Measurements from ENCODE around the gene NEMP1. TPM values are rescaled to one million over a fixed set of nuclear protein-coding genes. Genes with fewer than 3 reads are reported as not detected.

The NEMP1 gene
- total RNA-seq, 4 donors from 2014 or later = 8.3 to 11.8 (median 10.0) TPM

GRCh38 chr12:57093415-57094207 is 15.0 kb upstream of the NEMP1 start:
- 26% methylated on average over 9 of the region's 24 CpGs for WGBS
- Histone ChIP-seq H3K4me3 (peak overlapping the region; percentile 1 to 22 (median 10)), H3K36me3 (peaks cover 42 to 73% (median 70%) of the 10 kb centered on the region in 4 donors), H3K27me3 (no peaks in the 10 kb centered on the region), H3K4me1 (peaks cover 42 to 67% (median 57%) of the 10 kb centered on the region in 4 donors), H3K9me3 (no peaks in the 10 kb centered on the region), H3K27ac (replicated peaks in 1 of 4) (peak overlapping the region; percentile 99 to 100 (median 100))
- intact Hi-C loops (cut with DNase I) = loop anchor here (10.0 kb wide), 1 partner anchor 459 kb away; the partner anchor contains the start of gene BAZ2A
- peak; percentile 96 for DNase-seq (ENCODE audit: extremely low spot score)
- TF ChIP-seq CTCF (IDR thresholded peaks at IDR 0.05) (peak; percentile 36 to 58 (median 50)), POLR2A (IDR thresholded peaks at IDR 0.05; ENCODE audit: low read depth) (no peak), EP300 (IDR thresholded peaks at IDR 0.05) (no peak), POLR2AphosphoS5 (IDR thresholded peaks at IDR 0.05) (peak in 1 of 2 donors; percentile 65)

GRCh38 chr12:57092876-57093414 is 14.4 kb upstream of the NEMP1 start:
- DNase-seq (ENCODE audit: extremely low spot score) = no peak
- Histone ChIP-seq H3K4me1 (peaks cover 46 to 73% (median 61%) of the 10 kb centered on the region in 4 donors), H3K27ac (replicated peaks in 1 of 4) (peak overlapping the region; percentile 99 to 100 (median 100)), H3K9me3 (no peaks in the 10 kb centered on the region), H3K36me3 (peaks cover 35 to 66% (median 64%) of the 10 kb centered on the region in 4 donors), H3K4me3 (peak overlapping the region in 1 of 4 donors; percentile 12), H3K27me3 (no peaks in the 10 kb centered on the region)
- TF ChIP-seq EP300 (IDR thresholded peaks at IDR 0.05) (no peak), POLR2AphosphoS5 (IDR thresholded peaks at IDR 0.05) (no peak), POLR2A (IDR thresholded peaks at IDR 0.05; ENCODE audit: low read depth) (no peak), CTCF (IDR thresholded peaks at IDR 0.05) (no peak)
- intact Hi-C loops (cut with DNase I) = loop anchor here (10.0 kb wide), 1 partner anchor 458 kb away; the partner anchor contains the start of gene BAZ2A
- WGBS = 44% methylated on average over 2 of the region's 4 CpGs

DNA sequence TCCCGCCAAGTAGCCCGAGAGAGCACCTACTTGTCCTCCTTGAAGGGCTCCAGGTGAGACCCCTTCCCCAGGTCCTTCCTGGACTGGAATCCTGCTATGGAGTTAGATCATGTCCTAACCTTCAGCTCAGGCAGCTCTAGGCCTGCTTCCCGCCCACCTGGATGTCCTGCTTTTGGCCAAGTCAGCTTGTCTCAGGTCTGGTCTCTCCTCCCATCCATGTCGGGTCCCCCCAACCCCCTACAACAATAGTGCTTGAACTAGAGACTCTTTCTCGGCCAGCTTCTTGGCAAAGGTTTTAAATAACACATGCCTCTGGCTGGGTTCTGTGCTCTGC is 13.9 kb upstream of the NEMP1 start:
- H3K36me3 ChIP-seq = peaks cover 34 to 61% (median 59%) of the 10 kb centered on the region in 4 donors
- H3K27ac ChIP-seq (replicated peaks in 1 of 4) = peak overlapping the region; percentile 99 to 100 (median 100)
- no peaks in the 10 kb centered on the region for H3K27me3 ChIP-seq
- 41% methylated on average over 3 of the region's 5 CpGs for WGBS
- intact Hi-C loops (cut with DNase I) = loop anchor here (10.0 kb wide), 1 partner anchor 458 kb away; the partner anchor contains the start of gene BAZ2A
- no peak for DNase-seq (ENCODE audit: extremely low spot score)
- H3K4me1 ChIP-seq = peaks cover 47 to 77% (median 65%) of the 10 kb centered on the region in 4 donors
- H3K4me3 ChIP-seq = peak overlapping the region in 1 of 4 donors; percentile 3
- no peaks in the 10 kb centered on the region for H3K9me3 ChIP-seq
- TF ChIP-seq CTCF (IDR thresholded peaks at IDR 0.05) (no peak), POLR2A (IDR thresholded peaks at IDR 0.05; ENCODE audit: low read depth) (no peak), POLR2AphosphoS5 (IDR thresholded peaks at IDR 0.05) (no peak), EP300 (IDR thresholded peaks at IDR 0.05) (no peak)

GRCh38 chr12:57091638-57092528 is 13.3 kb upstream of the NEMP1 start:
- DNase-seq (ENCODE audit: extremely low spot score) = no peak
- Histone ChIP-seq H3K4me1 (peaks cover 47 to 77% (median 67%) of the 10 kb centered on the region in 4 donors), H3K27me3 (no peaks in the 10 kb centered on the region), H3K36me3 (peaks cover 28 to 55% (median 53%) of the 10 kb centered on the region in 4 donors), H3K9me3 (no peaks in the 10 kb centered on the region), H3K4me3 (peak overlapping the region; percentile 88 to 96 (median 92)), H3K27ac (replicated peaks in 1 of 4) (peak overlapping the region; percentile 99 to 100 (median 100))
- TF ChIP-seq EP300 (IDR thresholded peaks at IDR 0.05) (no peak), POLR2AphosphoS5 (IDR thresholded peaks at IDR 0.05) (no peak), CTCF (IDR thresholded peaks at IDR 0.05) (no peak), POLR2A (IDR thresholded peaks at IDR 0.05; ENCODE audit: low read depth) (no peak)
- intact Hi-C loops (cut with DNase I) = loop anchor here (10.0 kb wide), 1 partner anchor 457 kb away; the partner anchor contains the start of gene BAZ2A
- 64% methylated on average over 20 of the region's 25 CpGs for WGBS

All from esophagus muscularis mucosa (tissue), 4 donors.